GM12892 (cell line): ENCODE results near the gene SCML2.

Source experiments
- POLR2A ChIP-seq: IDR thresholded peaks from 2 replicates; pipeline ENCODE4 v1.6.1; 2011; ENCODE audit warnings: low read depth, low read length, control low read depth
- POLR2AphosphoS5 ChIP-seq: IDR thresholded peaks from 2 replicates; pipeline ENCODE4 v1.6.1; 2011; ENCODE audit warnings: low read depth, low read length, control low read depth
- TAF1 ChIP-seq: IDR thresholded peaks from 2 replicates; pipeline ENCODE4 v1.6.1; 2011; ENCODE audit warnings: low read depth, mild to moderate bottlenecking, control low read depth, low read length, borderline replicate concordance

DNA sequence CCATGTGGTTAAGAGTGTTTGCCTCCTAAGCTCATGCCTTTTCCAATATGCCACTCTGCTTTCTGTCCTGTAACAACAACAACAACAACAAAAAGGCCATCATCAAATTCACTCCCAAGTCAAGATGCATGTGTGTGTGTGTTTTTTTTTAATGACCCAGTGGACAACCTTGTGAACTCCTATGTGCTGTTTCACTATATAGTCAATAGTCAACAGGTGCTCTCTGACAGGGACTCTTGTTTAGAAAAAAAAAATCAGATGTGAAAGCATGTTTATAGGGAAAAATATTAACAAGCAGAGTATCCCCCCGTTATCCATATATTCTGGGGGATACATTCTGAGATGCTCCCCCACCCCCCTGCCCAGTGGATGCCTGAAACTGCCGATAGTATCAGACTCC lies 83.2 kb downstream of the SCML2 start:
- no peak for TF ChIP-seq POLR2AphosphoS5
- TF ChIP-seq POLR2A: no peak
- TF ChIP-seq TAF1: no peak
